Right ventricle myocardium superior (tissue), 1 donor: ENCODE results near the gene DOK7. TPM values are rescaled to one million over a fixed set of nuclear protein-coding genes. Genes with fewer than 3 reads are reported as not detected.

Experiments
- ATAC-seq: fragments of 200-7000 bp; cut with Tn5 transposase; one replicate; pipeline ENCODE4 v1.9.1; 2020; ENCODE audit warnings: mild to moderate bottlenecking; ENCODE audit not compliant: poor library complexity
- DNase-seq: peaks from one replicate; pipeline ENCODE4 v3.0.0-alpha.2; 2020
- intact Hi-C: fragments of 100-400 bp; cut with DNase I; formaldehyde crosslinking; loops from one replicate; pipeline ENCODE4 v1.11.2; 2022
- total RNA-seq: library from RNA; stranded (reverse); fragmentation: NEBNext Ultra II Directional; extraction: Animal tissue kit (Norgen Biotek cat#: 25700); gene quantifications from one replicate; pipeline ENCODE4 v1.2.1, GENCODE V29; 2021
- donor health status: DM: no; HTN: yes; CAD: no; lungs with severe emphysema.

Gene DOK7
- total RNA-seq, 1 donor from 2014 or later = 33.7 TPM

GRCh38 chr4:3426465-3427133 is 36.5 kb upstream of the DOK7 start:
- DNase-seq = no peak
- no peak for ATAC-seq
- intact Hi-C loops = no loop called here

- DNase-seq = no peak
- ATAC-seq = no peak
- intact Hi-C loops = no loop called here
Observed at GRCh38 chr4:3427134-3427476, 36.0 kb upstream of the DOK7 start.

GRCh38 chr4:3427706-3428446 is 35.2 kb upstream of the DOK7 start:
- no peak for ATAC-seq
- intact Hi-C loops = no loop called here

GRCh38 chr4:3429651-3430050 is 33.5 kb upstream of the DOK7 start:
- no peak for DNase-seq
- no peak for ATAC-seq
- intact Hi-C loops = no loop called here

More at GRCh38 chr4:3427706-3428446, 35.2 kb upstream of the DOK7 start:
- no peak for DNase-seq

GRCh38 chr4:3430524-3430923 is 32.6 kb upstream of the DOK7 start:
- intact Hi-C loops = no loop called here
- DNase-seq (no peak), ATAC-seq (no peak)

- DNase-seq (no peak), ATAC-seq (no peak)
- intact Hi-C loops = no loop called here
Observed at GRCh38 chr4:3431446-3431993, 31.6 kb upstream of the DOK7 start.

- DNase-seq (no peak), ATAC-seq (no peak)
- intact Hi-C loops = no loop called here
Observed at GRCh38 chr4:3432381-3432790, 30.7 kb upstream of the DOK7 start.

GRCh38 chr4:3433138-3433869 is 29.8 kb upstream of the DOK7 start:
- DNase-seq (no peak), ATAC-seq (no peak)
- intact Hi-C loops = no loop called here

- peak; percentile 32 for DNase-seq
- ATAC-seq = no peak
- intact Hi-C loops = no loop called here
Observed at GRCh38 chr4:3434881-3435685, 28.0 kb upstream of the DOK7 start.

- DNase-seq = peak; percentile 12
Observed at GRCh38 chr4:3435686-3435956, 27.5 kb upstream of the DOK7 start.

GRCh38 chr4:3436048-3436797 is 26.9 kb upstream of the DOK7 start:
- intact Hi-C loops = no loop called here
- DNase-seq (peak; percentile 37), ATAC-seq (no peak)

More at GRCh38 chr4:3435686-3435956, 27.5 kb upstream of the DOK7 start:
- intact Hi-C loops = no loop called here
- ATAC-seq = no peak

GRCh38 chr4:3436798-3437581 is 26.1 kb upstream of the DOK7 start:
- no peak for ATAC-seq
- intact Hi-C loops = no loop called here
- DNase-seq = peak; percentile 39

- intact Hi-C loops = no loop called here
- DNase-seq = peak; percentile 36
- no peak for ATAC-seq
Observed at GRCh38 chr4:3437582-3437936, 25.5 kb upstream of the DOK7 start.

- DNase-seq = peak; percentile 41
- no peak for ATAC-seq
- intact Hi-C loops = no loop called here
Observed at GRCh38 chr4:3437998-3438846, 24.9 kb upstream of the DOK7 start.

- ATAC-seq = no peak
- DNase-seq = no peak
- intact Hi-C loops = no loop called here
Observed at GRCh38 chr4:3438847-3439180, 24.3 kb upstream of the DOK7 start.

GRCh38 chr4:3439391-3439790 is 23.7 kb upstream of the DOK7 start:
- DNase-seq = peak; percentile 38
- intact Hi-C loops = no loop called here
- ATAC-seq = no peak

- ATAC-seq (no peak), DNase-seq (peak; percentile 34)
- intact Hi-C loops = loop anchor here (10.0 kb wide), 1 partner anchor 245 kb away; no protein-coding TSS in a partner anchor
Observed at GRCh38 chr4:3440011-3440410, 23.1 kb upstream of the DOK7 start.
